Activated T-cell treated with anti-CD3 and anti-CD28 coated beads for 24 hours (primary cell): Measurements from ENCODE around the gene INO80.
A peak's percentile ranks its signal among the peaks of the same experiment; 100 is the strongest.
"Not testable (repeated sequence)": the region's sequence is repeated elsewhere in the genome, so short reads cannot be mapped to it uniquely, and the experiment has no call there.

ENCODE experiments used
- DNase-seq: peaks from one replicate; pipeline ENCODE4 v3.0.0-alpha.2; 2020; ENCODE audit warnings: low read depth

The INO80 gene, protein sequence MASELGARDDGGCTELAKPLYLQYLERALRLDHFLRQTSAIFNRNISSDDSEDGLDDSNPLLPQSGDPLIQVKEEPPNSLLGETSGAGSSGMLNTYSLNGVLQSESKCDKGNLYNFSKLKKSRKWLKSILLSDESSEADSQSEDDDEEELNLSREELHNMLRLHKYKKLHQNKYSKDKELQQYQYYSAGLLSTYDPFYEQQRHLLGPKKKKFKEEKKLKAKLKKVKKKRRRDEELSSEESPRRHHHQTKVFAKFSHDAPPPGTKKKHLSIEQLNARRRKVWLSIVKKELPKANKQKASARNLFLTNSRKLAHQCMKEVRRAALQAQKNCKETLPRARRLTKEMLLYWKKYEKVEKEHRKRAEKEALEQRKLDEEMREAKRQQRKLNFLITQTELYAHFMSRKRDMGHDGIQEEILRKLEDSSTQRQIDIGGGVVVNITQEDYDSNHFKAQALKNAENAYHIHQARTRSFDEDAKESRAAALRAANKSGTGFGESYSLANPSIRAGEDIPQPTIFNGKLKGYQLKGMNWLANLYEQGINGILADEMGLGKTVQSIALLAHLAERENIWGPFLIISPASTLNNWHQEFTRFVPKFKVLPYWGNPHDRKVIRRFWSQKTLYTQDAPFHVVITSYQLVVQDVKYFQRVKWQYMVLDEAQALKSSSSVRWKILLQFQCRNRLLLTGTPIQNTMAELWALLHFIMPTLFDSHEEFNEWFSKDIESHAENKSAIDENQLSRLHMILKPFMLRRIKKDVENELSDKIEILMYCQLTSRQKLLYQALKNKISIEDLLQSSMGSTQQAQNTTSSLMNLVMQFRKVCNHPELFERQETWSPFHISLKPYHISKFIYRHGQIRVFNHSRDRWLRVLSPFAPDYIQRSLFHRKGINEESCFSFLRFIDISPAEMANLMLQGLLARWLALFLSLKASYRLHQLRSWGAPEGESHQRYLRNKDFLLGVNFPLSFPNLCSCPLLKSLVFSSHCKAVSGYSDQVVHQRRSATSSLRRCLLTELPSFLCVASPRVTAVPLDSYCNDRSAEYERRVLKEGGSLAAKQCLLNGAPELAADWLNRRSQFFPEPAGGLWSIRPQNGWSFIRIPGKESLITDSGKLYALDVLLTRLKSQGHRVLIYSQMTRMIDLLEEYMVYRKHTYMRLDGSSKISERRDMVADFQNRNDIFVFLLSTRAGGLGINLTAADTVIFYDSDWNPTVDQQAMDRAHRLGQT (N-terminal part only)

DNA sequence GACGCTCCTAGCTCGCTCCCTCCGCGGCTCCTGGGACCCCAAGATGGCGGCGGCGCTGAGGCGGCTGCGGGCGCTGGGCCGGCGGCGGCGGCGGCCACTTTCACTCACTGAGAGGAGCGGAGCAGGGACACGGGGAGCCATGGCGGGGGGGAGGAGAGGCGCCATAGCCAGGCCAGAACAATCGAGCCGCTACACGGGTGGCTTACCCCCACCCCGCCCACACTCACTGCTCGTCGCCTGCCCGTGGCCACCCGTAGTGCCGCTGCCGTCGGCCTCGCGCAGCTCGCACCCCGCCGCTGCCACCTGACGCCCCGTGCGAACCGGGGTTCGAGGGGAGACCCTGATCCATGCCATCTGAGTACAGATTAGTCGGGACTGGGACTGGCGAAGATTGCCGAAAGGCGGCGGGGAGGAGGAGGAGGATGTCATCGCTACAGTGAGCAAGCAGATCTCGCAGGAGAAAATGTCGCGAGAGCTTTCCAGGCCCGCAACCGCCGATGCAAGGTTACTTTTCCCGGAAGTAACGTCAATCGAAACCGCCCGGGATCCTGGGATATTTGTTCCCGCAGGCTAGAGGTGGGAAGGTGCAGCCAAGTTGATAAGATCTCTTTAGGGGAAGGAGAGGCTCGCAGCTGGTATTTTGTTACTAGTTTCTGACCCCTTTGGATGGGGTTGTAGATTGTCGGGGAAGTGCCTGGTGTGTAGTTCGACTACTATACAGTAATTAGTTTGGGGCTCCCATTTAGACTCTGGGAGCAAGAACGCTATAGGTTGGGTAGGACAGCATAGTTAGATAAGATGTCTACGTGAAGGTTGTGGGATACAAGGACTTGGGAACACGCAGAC is at the start of gene INO80:
Gene INO80, minus strand, starts transcription at position 165 of the 846 bp plus-strand sequence. CDS start 19,970 bp downstream, outside the sequence.
- DNase-seq = peak; percentile 94

DNA sequence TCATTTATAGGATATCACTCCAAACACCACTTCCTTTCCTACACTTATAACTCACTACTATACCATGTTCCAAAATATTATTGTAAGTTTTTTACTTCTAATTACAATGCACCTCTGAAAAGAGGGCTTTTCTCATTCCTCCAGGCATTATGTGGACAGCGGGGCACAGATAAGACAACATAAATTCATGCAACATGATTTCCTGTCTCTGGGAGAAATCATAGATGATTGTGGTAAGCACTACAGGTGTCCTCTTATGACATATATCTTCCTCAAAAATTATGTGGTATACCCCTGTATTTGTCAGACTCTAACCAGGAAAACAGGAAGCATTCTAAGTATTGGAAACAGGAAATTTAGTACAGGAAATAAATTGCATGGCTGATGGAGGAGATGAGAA is 45.7 kb upstream of the INO80 start:
- DNase-seq = no peak

DNA sequence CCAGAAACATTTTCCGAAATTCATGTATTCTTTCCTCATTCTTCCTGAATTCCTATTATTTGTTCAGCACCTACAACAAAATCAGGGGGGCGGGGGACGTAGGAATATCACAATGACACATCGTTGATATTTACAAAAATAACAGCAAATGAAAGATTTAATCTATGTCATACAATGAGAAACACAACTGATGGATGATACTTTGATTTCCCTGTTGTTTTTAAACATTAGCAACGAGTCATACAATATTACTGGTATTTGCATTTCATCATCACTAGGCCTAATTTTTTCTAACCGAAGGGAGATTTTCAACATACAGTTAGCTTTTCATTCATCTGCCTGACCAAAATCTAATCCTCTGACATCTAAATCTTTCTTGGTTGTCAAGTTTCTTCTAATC is 45.3 kb upstream of the INO80 start:
- no peak for DNase-seq

DNA sequence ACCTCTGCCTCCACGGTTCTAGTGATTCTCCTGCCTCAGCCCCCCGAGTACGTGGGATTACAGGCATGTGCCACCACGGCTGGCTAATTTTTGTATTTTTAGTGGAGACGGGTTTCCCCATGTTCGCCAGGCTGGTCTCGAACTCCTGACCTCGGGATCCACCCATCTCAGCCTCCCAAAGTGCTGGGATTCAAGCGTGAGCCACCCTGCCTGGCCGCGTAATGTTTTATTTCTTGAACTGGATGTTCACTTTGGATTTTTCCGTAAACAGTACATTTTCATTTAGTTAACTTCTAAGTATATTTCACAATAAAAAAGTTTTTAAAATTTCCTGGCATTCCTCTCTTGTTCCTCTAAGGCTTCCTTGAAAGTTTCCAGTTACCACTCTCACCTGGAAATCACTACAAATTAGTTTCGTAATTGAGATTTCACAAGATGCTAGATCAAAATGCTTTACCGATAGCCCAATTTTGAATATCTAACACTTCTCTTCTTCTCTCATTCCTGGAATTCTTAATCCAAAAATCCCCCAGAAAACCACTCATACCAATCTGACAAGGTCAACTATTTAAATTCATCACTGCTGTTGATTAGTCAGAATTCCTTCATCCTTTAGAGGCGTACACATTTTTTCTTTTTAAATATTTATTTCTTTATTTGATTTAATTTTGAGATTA is 44.7 kb upstream of the INO80 start:
- DNase-seq = no peak

DNA sequence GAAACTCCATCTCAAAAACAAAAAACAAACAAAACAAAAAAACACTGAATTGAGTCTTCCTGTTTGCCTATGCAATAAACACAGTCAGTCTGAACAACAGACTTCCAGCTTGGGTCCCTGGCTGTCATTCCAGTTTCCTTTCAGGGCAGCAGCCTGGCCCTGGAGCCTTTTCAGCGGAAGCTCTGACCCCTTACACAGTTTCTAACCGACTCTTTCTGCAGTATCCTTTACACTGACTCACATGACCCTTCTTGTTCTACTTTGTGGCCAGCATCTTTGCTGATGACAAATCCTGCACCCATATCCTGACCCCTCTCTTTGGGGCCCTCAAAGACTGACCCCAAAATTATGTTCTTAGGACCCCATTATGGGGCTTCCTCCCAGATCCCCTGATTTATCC is 38.3 kb upstream of the INO80 start:
- DNase-seq = no peak

DNA sequence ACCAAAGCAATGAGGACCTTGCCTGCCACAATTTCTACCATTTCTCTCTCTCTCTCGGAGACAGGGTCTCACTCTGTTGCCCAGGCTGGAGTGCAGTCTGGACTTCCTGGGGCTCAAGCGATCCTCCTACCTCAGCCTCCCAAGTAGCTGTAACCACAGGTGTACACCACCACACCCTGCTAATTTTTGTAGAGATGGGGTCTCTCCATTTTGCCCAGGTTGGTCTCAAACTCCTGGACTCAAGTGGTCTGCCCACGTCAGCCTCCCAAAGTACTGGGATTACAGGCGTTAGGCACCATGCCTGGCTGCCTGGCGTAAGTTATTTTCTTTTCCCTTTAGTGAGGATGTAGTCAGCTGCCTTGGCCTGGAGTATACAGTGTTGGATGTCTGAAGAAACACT is 37.7 kb upstream of the INO80 start:
- DNase-seq = no peak

DNA sequence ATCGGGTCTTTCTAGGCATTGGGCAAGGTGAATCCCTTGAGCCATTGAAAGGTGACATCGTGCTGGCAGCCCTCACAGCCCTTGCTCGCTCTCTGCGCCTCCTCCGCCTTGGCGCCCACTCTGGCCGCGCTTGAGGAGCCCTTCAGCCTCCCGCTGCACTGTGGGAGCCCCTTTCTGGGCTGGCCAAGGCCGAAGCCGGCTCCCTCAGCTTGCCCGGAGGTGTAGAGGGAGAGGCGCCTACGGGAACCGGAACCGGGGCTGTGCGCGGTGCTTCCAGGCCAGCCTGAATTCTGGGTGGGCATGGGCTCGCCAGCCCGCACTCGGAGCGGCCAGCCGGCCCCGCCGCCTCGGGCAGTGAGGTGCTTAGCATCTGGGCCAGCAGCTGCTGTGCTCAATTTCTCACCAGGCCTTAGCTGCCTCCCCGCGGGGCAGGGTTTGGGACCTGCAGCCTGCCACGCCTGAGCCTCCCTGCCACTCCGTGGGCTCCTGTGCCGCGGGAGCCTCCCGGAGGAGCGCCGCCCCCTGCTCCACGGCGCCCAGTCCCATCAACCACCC is 35.4 kb upstream of the INO80 start:
- DNase-seq = no peak

DNA sequence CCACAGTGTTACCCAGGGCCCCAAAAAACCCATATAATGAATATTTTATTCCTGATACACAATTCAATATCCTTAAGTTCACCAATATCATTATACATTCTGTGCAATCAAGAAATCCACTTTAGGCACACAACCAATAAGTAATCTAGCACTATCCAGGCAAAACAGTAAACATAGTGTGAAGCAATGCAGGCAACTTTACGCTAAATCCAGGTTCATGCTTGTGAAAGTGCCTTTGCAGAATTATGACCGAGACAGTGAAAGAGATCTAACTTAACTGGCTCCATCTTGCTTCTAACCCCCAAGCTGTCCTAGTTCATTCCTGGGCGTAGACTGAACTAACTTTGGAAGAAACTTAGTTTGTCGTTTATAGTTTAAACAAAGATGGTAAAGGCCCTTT is 34.2 kb upstream of the INO80 start:
- no peak for DNase-seq

DNA sequence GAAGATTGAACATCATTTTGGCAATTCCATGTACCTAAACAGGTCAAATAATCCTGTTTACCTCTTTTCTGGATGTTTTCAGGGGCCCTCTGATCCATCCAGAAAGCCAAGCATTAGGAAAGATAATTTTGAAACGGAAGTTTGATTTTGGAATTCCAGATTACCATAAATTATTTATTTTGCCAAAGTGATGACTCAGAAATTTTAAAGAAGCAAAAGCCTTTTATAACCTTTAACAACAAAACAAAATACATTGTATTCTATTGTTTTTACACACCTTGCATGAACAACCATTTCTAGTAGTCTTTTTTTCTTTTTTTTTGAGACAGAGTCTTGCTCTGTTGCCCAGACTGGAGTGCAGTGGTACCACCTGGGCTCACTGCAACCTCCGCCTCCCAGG is 32.0 kb upstream of the INO80 start:
- no peak for DNase-seq

DNA sequence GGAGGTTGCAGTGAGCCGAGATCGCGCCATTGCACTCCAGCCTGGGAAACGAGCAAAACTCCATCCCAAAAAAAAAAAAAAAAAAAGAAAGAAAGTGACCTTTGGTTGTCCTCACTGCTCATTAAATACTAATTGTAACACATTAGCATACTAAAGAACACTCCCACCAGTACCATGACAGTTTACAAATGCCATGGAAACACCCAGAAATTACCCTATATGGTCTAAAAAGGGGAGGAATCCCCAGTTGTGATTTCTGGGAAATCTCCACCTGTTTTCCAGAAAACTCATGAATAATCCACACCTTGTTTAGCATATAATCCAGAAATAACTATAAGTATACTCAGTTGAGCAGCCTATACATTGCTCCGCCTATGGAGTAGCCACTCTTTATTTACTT is 23.5 kb upstream of the INO80 start:
- no peak for DNase-seq

DNA sequence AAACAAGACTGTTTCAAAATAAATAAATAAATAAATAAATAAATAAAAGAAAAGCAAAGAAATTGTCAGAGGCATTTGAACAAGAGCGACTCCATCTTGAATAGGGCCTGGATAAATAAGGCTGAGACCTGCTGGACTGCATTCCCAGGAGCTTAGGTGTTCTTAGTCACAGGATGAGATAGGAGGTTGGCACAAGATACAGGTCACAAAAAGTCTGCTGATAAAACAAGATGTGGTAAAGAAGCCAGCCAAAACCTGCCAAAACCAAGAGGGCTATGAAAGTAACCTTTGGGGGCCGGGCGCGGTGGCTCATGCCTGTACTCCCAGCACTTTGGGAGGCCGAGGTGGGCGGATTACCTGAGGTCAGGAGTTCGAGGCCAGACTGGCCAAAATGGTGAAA is 23.0 kb upstream of the INO80 start:
- DNase-seq = not testable (repeated sequence)

DNA sequence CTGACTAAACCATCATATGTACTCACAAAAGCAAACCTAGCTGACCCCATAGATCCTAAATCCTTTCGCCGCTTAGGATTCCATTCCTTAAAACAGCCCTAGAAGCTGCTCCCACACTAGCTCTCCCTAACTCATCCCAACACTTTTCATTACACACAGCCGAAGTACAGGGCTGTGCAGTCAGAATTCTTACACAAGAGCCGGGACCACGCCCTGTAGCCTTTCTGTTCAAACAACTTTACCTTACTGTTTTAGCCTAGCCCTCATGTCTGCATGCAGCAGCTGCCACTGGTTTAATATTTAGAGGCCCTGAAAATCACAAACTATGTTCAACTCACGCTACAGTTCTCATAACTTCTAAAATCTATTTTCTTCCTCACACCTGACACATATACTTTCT is 19.5 kb upstream of the INO80 start:
- DNase-seq = not testable (repeated sequence)

DNA sequence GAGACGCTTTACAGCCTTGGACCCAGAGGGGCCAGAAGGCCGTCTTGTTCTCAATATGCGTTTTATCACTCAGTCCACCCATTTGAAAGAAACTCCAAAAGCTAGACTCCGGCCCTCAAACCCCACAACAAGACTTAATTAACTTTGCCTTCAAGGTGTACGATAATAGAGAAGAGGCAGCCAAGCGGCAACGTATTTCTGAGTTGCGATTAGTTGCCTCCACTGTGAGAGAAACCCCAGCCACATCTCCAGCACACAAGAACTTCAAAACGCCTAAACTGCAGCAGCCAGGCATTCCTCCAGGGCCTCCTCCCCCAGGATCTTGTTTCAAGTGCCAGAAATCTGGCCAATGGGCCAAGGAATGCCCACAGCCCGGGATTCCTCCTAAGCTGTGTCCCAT is 17.4 kb upstream of the INO80 start:
- no peak for DNase-seq

DNA sequence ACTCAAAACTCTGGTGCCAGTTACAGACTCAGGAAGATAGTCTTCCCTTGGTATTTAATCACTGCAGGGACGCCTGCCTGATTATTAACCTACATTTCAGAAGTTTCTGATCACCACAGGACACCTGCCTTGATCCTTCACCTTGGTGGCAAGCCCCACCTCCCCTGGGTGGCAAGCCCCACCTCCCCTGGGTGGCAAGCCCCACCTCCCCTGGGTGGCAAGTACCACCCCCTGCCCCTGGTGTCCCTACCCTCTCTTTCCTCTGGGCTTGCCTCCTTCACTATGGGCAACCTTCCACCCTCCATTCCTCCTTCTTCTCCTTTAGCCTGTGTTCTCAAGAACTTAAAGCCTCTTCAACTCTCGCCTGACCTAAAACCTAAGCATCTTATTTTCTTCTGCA is 16.0 kb upstream of the INO80 start:
- DNase-seq = not testable (repeated sequence)

DNA sequence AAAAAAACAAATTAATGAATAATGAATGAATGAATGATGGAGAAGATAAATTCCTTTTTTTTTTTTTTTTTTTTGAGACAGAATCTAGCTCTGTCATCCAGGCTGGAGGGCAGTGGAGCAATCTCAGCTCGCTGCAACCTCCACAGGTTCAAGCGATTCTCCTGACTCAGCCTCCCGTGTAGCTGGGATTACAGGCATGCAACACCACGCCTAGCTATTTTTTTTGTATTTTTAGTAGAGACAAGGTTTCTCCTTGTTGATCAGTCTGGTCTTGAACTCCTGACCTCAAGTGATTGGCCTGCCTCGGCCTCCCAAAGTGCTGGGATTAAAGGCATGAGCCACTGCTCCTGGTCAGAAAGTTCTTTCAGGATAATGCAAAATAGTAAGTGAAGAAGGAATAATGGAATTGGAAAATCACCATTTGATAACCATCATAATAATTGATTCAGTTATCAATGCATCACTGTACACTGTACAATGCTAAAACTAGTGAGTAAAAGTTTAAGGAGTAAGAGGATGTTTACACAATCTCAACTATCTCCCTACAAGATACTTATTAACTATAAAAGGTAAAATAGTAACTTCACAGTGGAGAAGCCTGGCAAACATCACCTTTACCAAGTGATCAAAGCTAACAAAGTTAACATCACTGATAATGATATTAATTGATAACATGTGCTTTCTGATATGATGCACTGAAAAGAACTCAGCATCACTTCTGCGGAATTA is 12.3 kb upstream of the INO80 start:
- no peak for DNase-seq

DNA sequence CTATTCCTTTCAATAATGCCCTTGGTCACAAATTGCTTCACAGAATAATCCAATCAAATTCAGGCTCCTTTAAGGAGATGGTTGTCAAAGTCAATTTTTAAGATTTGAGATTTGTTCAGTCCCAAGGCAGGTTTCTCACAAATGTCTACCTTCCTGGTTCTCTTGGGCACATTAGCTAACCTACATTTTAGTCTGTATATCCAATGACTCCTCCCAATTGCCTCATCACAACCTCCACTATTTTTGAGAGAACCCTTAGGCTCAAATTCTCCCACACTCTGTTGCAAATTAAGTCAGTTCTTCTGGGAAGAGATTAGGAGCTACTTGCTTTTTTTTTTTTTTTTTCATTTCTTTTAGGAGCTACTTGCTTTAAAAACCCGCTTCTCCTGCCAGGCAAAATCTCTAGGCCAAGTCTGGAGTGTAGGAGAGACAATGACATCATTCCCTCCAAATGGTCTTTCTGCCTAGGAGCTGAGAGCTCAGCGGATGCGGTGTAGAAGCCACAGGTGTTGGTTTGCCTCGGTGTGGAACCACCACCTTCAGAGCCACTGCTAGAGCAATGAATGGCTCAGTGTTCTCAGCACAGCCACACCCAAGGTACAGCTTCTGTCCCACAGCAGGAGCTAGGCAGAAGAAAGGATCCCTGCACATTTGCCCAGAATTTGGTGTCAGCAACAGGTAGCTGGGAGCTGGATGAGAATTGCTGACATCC is 10.0 kb upstream of the INO80 start:
- DNase-seq = no peak

DNA sequence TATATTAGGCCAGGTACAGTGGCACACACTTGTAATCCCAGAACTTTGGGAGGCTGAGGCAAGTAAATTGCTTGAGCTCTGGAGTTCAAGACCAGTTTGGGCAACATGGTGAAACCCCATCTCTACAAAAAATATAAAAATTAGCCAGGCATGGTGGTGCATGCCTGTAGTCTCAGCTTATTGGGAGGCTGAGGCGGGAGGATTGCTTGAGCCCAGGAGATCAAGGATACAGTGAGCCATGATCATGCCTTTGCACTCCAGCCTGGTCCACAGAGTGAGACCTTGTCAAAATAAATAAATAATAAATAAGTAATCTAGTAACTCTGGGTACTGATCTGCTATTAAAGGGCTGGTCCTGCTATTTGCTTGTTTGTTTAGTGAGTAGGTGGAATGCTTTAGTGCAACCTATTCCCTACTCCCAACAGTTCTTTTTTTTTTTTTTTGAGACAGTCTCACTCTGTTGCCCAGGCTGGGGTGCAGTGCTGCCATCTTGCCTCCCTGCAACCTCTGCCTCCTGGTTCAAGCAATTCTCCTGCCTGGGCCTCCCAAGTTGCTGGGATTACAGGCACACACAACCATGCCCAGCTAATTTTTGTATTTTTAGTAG is 9.1 kb upstream of the INO80 start:
- no peak for DNase-seq

DNA sequence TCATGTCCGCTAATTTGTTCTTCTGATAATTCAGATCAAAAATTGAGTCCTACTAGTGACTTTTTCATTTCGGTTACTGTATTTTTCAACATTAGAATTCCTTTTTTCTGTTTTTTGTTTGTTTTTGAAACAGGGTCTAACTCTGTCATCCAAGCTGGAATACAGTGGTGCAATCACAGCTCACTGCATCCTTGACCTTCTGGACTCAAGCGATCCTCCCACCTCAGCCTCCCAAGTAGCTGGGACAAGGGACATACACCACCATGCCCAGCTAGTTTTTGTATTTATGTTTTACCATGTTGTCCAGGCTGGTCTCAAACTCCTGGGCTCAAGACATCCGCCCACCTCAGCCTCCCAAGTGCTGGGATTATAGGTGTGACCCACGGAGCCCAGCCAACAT is 8.0 kb upstream of the INO80 start:
- DNase-seq = no peak

DNA sequence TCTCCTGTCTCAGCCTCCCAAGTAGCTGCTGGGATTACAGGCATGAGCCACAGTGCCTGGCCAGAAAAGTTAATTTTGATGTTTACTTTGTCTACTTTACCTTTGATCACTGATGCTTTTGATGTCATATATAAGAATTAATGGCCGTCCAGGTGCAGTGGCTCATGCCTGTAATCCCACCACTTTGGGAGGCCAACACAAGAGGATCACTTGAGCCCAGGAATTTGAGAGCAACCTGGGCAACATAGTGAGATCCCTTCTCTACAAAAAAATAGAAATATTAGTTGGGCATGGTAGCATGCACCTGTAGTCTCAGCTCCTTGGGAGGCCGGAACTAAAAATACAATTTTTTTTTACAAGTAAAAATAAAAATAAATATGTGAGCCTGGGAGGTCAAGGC is 6.8 kb upstream of the INO80 start:
- DNase-seq = no peak
